ENCODE measurements around the gene EXOC1. TPM values are rescaled to one million over a fixed set of nuclear protein-coding genes. Genes with fewer than 3 reads are reported as not detected.

EXOC1 gene
- total RNA-seq, 1 donor from 2014 or later = 29.0 TPM

GRCh38 chr4:55892156-55892555, 38.7 kb downstream of the EXOC1 start:
- Mint-ChIP-seq H3K27ac (no peak overlapping the region), H3K4me3 (no peak overlapping the region), H3K9me3 (no peaks in the 10 kb centered on the region), H3K36me3 (peaks cover 29% of the 10 kb centered on the region), H3K4me1 (peaks cover 3% of the 10 kb centered on the region), H3K27me3 (ENCODE audit: low read depth) (no peaks in the 10 kb centered on the region)
- no peak for DNase-seq (ENCODE audit: low spot score in 2 of 2, unreplicated experiment in 2 of 2)
- TF ChIP-seq CTCF (IDR thresholded peaks at IDR 0.05; ENCODE audit: unreplicated experiment) = no peak

- Mint-ChIP-seq H3K27me3 (ENCODE audit: low read depth) (no peaks in the 10 kb centered on the region), H3K4me3 (no peak overlapping the region), H3K36me3 (peaks cover 24% of the 10 kb centered on the region), H3K9me3 (no peaks in the 10 kb centered on the region), H3K27ac (peak overlapping the region; percentile 41), H3K4me1 (no peaks in the 10 kb centered on the region)
- DNase-seq (ENCODE audit: low spot score in 2 of 2, unreplicated experiment in 2 of 2) = no peak
- no peak for TF ChIP-seq CTCF (IDR thresholded peaks at IDR 0.05; ENCODE audit: unreplicated experiment)
These were observed 43.2 kb downstream of the EXOC1 start for GRCh38 chr4:55896622-55897021.

GRCh38 chr4:55902677-55903076, 49.2 kb downstream of the EXOC1 start:
- no peak overlapping the region for H3K4me3 Mint-ChIP-seq

DNA sequence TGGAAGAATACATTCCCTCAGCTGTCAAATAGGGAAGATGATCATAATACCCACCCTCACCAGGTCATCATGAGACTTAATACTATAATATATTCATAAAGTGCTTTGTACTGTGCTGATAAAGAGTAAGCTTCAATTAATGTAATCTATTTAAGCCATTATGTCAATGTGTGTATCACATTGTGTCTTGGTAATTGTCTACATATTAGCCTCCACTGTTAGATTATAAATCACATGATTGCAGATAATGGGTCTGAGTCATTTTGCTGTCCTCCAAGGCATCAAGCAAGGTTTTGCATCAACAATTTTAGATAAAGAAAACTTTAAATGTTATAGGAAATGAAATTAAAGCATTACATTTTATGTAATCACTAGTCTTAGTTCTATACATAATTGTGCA, 50.1 kb downstream of the EXOC1 start:
- Mint-ChIP-seq H3K36me3 (peaks cover 19% of the 10 kb centered on the region), H3K27ac (no peak overlapping the region), H3K9me3 (no peaks in the 10 kb centered on the region), H3K27me3 (ENCODE audit: low read depth) (no peaks in the 10 kb centered on the region), H3K4me1 (no peaks in the 10 kb centered on the region), H3K4me3 (no peak overlapping the region)
- no peak for TF ChIP-seq CTCF (IDR thresholded peaks at IDR 0.05; ENCODE audit: unreplicated experiment)
- DNase-seq (ENCODE audit: low spot score in 2 of 2, unreplicated experiment in 2 of 2) = no peak

More at GRCh38 chr4:55902677-55903076, 49.2 kb downstream of the EXOC1 start:
- Mint-ChIP-seq H3K9me3 (no peaks in the 10 kb centered on the region), H3K4me1 (no peaks in the 10 kb centered on the region), H3K36me3 (peaks cover 19% of the 10 kb centered on the region), H3K27me3 (ENCODE audit: low read depth) (no peaks in the 10 kb centered on the region), H3K27ac (no peak overlapping the region)
- no peak for DNase-seq (ENCODE audit: low spot score in 2 of 2, unreplicated experiment in 2 of 2)
- no peak for TF ChIP-seq CTCF (IDR thresholded peaks at IDR 0.05; ENCODE audit: unreplicated experiment)

DNA sequence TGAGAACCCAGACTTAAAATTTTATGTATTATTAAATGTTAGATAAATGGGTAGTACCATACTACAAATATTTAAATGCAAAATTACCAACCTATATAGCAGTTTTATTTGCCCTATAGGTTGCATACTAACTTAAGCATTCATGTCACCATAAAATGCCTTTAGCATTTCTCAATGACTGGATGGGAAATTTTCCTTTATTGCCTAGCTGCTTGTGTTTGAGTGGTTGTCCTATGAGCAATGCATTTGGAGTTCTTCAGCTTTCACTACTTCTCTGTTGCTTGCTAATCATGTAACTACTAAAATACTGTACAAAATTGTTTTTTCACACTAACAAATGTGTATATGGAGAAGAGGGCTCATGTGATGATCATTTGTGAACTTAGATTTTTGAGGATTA, 51.1 kb downstream of the EXOC1 start:
- H3K9me3 Mint-ChIP-seq = no peaks in the 10 kb centered on the region
- no peak overlapping the region for H3K4me3 Mint-ChIP-seq
- no peak overlapping the region for H3K27ac Mint-ChIP-seq
- H3K36me3 Mint-ChIP-seq = peaks cover 19% of the 10 kb centered on the region
- no peaks in the 10 kb centered on the region for H3K4me1 Mint-ChIP-seq
- DNase-seq (ENCODE audit: low spot score in 2 of 2, unreplicated experiment in 2 of 2) = no peak
- no peaks in the 10 kb centered on the region for H3K27me3 Mint-ChIP-seq (ENCODE audit: low read depth)
- TF ChIP-seq CTCF (IDR thresholded peaks at IDR 0.05; ENCODE audit: unreplicated experiment) = no peak

GRCh38 chr4:55906323-55906722, 52.9 kb downstream of the EXOC1 start:
- no peaks in the 10 kb centered on the region for H3K9me3 Mint-ChIP-seq
- no peaks in the 10 kb centered on the region for H3K4me1 Mint-ChIP-seq
- DNase-seq (ENCODE audit: low spot score in 2 of 2, unreplicated experiment in 2 of 2) = no peak
- H3K27ac Mint-ChIP-seq = no peak overlapping the region
- no peaks in the 10 kb centered on the region for H3K27me3 Mint-ChIP-seq (ENCODE audit: low read depth)
- no peak for TF ChIP-seq CTCF (IDR thresholded peaks at IDR 0.05; ENCODE audit: unreplicated experiment)
- peaks cover 12% of the 10 kb centered on the region for H3K36me3 Mint-ChIP-seq
- H3K4me3 Mint-ChIP-seq = no peak overlapping the region
